Measurements from ENCODE around the gene SSR3.
"Not testable (repeated sequence)": the region's sequence is repeated elsewhere in the genome, so short reads cannot be mapped to it uniquely, and the experiment has no call there.

The SSR3 gene

DNA sequence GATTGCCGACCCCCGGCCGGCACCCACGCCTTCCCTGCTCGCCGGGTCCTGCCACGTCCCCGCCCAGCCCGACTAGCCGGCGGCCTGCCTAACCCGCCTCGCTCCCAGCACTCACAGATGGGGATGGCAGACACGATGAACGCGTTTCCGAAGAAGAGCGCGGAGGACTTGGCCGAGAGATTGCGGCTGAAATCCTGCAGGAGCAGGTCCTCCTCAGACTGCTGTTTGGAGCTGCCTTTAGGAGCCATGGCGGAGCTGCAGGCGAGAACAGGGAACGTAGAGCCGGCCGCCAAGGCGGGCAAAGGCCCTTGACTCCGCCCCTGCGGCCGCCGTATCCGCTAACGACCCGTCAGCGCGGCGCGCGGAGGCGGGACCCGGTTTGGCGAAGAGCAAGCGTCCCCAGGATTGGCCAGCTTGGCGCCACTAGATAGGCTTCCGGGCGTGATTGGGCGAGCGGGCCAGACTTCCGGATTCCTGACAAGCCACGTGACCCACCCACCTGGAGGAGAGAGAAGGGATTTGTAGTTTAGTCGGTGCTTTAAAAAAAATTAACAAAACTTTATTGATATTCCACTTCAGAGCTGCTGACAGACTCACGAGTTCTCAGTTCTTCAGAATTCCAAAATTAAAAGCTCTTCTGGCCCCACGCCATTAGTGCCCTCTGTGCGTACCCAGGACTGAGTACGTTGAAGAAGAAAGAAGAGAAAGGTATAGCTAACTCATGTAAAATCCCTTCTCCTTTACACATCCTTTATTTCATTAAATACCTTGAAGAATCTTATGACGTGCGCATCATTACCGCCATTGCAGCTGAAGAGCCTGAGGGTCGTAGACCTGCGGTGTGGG is at the start of gene SSR3:
TSS of gene SSR3 (minus strand) at position 276 of the 846 bp plus-strand sequence. CDS start at position 248, 28 bp downstream.
- in situ Hi-C loops (cut with MboI; ENCODE audit: low sequenced_read_pairs), result loop anchor here (25.0 kb wide), 1 partner anchor 257 kb away; no protein-coding TSS in a partner anchor

DNA sequence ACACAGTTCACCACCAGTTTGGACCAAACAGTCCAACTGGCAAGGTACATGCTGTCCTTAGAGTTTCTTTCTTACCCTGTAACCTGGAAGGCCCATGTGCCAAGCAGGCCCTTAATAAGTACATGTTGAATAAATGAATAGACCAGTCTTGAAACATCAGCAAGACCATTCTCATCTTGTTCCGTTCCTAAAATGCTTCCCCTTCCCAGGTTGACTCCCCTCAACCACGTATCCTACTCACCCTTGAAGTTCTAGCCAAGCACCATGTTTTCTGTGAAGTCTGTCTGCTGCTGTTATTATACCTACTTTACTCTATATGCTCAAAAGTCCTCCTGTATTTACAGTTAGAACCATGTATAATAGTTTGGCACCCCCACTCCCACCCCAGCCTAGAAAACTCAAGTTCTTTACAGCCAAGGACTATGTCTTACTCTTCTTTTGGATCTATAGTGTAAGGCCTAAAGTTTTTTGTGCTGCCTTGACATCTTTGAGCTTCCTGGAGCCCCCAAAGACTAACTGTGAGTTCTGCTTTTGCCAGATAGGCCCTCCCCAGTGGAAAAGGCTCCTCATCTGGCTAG is 49.2 kb upstream of the SSR3 start:
- in situ Hi-C loops (cut with MboI; ENCODE audit: low sequenced_read_pairs), result no loop called here

DNA sequence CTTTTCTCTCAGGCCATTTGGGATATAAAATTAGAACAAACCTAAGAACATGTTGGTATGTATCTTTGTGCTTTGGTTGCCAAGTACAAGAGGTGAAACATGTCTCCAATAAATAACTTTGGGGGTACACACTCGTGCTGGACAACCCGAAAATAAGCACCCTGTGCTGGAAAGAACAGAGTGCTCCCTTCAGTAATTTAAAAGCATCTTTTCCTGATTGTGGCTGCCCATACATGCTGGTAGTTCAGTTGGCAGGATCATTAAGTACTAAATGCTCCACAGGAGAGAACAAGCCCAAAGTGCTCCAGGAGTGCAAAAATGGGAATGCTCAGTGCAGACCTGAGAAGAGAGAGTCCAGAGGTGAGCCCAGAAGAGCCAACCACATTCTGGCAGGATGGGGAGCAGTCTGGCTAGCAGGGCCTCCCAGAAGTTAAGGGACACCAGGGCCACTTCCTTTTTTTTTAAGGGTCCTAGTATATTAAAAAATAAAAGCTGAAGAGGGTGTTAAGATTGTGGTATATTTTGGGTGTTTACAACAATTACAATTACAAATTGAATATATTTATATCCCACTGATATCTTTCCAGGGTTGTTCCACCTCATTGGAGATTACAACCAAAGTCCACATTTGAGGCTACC is 48.6 kb upstream of the SSR3 start:
- in situ Hi-C loops (cut with MboI; ENCODE audit: low sequenced_read_pairs), result no loop called here

DNA sequence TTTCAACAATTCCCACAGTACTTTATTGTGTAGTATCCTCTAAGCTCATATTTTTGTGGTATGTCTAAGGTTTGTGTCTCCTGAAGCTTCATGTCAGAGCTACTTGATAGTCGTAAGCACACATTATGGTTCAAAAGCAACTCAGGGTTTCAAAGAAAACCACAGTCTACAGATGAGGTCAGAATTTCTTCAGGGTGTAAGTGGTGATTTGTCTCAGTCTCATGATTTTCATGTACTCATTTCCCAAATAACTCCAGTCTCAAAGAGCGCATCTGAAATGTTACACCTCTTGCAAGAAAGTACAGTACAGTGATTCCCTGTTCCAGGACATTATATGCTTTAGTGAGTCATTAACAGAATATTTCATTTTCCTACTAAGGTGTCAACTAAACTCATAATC is 47.5 kb upstream of the SSR3 start:
- in situ Hi-C loops (cut with MboI; ENCODE audit: low sequenced_read_pairs), result no loop called here

DNA sequence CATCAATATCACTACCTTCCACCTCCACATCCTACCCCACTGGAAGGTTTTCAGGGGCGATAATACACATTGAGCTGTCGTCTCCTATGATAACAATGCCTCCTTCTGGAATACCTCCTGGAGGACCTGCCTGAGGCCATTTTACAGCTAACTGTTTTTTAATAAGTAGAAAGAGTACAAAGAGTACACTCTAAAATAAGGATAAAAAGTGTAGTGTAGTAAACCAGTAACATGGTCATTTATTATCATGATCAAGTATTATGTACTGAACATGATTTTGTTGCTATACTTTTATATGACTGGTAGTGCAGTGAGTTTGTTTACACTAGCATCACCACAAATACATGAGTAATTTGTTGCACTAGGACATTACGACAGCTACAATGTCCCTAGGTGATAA is 46.6 kb upstream of the SSR3 start:
- in situ Hi-C loops (cut with MboI; ENCODE audit: low sequenced_read_pairs), result no loop called here

DNA sequence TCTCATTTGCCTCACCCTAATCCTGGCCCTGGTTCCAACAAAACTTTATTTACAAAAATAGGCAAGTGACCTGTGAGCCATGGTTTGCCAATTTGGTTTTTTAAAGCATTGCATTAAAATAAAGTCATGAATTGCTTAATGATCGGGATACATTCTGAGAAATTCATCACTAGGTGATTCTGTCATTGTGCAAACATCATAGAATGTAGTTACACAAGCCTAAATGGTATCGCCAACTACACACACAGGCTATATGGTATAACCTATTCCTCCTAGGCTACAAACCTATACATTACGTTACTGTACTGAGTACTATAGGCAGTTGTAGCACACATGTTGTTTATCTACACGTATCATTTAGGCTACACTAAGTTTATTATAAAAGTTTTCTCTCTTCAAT is 45.9 kb upstream of the SSR3 start:
- in situ Hi-C loops (cut with MboI; ENCODE audit: low sequenced_read_pairs), result no loop called here

DNA sequence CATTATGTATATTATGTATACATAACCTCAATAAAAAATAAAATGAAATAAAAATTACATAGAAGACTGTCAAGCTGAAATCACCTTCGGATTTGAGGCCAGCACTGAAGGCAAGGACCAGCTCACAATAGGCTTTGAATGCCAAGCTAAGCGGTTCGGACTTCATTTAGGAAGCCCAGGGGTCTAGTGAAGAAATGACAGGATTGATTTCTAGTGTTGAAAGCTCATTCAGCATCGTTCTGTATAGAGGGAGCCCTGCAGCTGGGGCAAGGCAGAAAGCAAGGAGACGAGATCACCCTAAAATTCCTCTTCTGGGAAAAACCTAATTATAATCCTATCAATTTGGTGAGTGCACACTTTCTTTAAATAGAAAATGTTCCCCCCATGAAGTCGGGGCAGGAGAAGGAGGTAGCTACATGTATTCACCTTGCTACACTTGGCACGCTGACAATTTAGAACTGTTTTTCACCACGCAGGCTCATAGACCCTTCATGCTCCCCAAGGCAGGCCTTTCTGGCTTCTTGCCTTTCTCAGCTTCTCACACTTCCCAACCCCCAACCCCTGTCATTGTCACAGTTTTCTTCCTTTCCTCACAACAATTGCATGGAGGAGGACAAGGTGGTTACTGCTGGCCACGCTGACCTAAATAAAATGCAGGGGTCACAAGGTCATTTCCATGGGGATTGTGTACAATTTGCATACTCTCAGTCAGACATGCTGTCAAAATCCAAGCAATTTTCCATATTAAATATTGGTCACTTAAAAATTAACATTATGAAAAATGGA is 44.4 kb upstream of the SSR3 start:
- in situ Hi-C loops (cut with MboI; ENCODE audit: low sequenced_read_pairs), result no loop called here

DNA sequence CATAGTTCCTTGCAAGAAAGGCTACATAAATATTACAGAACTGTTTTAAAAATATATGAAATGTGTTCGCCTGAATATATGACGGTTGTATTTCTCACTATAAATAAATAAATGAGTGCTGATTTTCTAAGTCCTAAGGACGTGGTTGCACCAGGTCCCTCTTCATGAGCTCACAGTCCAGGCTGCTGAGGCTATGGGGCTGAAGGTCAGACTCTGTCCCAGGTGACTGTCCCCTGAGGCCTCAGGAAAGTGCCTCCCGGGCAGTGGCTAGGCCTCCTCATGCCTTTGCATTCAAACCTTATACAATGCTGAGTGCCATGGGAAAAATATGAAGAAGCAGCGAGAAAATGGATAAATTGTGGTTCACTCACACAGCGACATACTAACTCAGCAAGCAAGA is 43.5 kb upstream of the SSR3 start:
- in situ Hi-C loops (cut with MboI; ENCODE audit: low sequenced_read_pairs), result no loop called here

DNA sequence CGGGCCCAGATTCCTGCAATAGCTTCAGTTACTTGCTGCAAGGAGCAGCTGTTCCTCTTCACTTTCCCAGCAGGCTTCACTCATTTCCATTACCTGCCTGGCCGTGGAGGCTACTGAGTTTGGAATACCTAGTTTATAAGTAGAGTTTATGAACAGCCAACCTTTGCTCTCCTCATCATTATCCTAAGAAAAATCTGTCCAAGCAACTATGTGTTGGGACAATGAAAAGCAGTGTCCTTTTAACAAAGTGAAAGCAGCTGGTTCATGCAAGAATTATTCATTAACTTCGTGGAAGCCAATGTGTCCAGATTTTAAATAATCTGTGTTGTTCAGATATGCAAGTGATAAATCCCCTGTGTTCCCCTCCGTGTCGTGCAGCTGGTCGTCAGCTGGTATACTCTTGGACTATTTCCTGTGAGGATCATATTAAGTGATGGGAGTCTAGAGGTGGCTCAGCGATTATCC is 39.3 kb upstream of the SSR3 start:
- in situ Hi-C loops (cut with MboI; ENCODE audit: low sequenced_read_pairs), result no loop called here

DNA sequence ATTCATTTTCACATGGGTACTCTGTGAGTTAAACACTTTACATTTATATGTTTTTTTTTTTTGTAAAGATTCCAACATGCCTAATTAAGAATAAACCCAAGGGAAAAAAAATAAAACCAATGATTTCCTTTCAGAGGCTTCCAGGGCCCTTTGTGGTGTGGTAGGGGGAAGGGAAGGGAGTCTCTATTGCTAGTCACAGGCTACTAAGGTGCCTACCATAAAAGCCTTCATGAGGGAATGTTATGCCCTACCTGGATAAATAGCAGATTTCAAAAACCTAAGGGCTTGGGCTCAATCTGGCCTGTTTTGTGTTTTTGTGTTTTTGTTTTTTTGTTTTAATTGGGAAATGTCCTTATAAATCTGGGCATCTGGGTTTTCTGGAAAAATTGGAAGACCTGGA is 38.9 kb upstream of the SSR3 start:
- in situ Hi-C loops (cut with MboI; ENCODE audit: low sequenced_read_pairs), result no loop called here

DNA sequence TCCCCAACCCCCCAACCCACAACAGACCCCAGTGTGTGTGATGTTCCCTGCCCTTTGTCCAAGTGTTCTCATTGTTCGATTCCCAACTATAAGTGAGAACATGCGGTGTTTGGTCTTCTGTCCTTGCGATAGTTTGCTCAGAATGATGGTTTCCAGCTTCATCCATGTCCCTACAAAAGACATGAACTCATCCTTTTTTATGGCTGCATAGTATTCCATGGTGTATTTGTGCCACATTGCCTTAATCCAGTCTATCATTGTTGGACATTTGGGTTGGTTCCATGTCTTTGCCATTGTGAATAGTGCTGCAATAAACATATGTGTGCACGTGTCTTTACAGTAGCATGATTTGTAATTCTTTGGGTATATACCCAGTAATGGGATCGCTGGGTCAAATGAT is 34.9 kb upstream of the SSR3 start:
- in situ Hi-C loops (cut with MboI; ENCODE audit: low sequenced_read_pairs), result not testable (repeated sequence)

DNA sequence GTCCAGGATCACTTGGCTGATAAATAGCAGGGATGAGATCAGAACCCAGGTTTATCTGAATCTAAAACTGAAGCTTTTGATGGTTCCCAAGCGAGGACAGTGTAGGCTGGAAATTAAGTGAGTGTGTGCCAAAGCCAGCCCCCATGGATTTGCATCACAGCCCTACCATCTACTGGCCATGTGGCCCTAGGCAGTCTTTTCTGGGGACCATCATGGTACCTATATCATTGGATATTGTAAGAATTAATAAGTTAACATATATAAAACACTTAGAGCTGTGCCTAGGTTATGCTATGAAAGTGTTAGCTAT is 32.8 kb upstream of the SSR3 start:
- in situ Hi-C loops (cut with MboI; ENCODE audit: low sequenced_read_pairs), result no loop called here

DNA sequence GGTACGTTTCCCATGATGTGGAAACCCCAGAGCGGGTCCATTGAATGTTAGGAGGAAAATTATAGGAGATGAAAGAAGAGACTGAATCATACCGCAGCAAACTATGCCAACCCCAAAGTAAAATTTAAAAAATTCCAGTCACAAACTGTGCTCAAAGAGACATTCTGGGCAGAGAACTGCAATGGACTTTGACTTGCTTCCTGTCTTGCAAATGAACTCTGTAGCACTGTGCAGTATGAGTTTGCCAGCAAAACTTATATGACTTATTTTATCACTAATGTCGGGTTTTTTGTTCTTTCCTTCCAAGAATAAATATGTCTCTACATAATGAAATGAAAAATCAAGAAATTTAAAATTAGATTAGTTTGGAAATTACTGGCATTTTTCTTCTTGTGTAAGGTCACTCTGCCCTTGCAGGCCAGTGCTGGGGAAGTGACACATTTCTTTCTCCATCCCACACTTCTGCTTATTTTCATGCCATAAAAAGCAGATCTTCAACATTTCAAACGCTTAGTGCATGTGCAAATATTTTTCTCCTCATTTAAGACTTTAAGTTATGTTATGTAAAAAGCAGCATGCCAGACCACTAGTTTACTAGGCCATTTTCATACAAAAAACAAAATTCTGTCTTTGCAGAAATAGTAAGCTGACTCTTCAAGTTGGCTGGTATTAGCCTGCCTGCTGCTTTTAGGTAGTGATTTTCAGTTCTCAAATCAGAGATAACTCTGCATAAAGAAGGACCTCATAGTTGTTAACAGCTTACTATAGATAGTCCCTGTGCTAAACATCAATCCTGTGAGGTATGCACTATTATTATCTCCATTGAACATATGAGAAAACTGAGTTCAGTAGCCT is 32.2 kb upstream of the SSR3 start:
- in situ Hi-C loops (cut with MboI; ENCODE audit: low sequenced_read_pairs), result no loop called here

DNA sequence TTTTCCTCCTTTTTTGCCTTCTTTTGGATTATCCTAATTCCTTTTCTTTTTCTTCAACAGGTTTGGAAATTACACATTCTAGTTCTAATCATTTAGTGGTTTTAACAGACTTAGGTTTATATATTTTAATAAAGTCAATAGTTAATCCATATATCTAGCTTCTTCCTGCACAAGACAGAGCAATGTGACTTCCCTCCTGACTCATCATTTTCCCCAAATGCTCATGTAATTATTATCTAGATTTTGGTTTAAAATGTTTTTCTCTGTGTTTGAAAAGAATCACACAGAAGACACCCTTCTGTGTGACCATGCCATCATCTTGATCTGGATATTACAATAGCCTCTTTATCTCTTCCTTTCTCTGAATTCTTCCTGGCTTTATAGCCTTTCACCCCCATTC is 28.6 kb upstream of the SSR3 start:
- in situ Hi-C loops (cut with MboI; ENCODE audit: low sequenced_read_pairs), result no loop called here

DNA sequence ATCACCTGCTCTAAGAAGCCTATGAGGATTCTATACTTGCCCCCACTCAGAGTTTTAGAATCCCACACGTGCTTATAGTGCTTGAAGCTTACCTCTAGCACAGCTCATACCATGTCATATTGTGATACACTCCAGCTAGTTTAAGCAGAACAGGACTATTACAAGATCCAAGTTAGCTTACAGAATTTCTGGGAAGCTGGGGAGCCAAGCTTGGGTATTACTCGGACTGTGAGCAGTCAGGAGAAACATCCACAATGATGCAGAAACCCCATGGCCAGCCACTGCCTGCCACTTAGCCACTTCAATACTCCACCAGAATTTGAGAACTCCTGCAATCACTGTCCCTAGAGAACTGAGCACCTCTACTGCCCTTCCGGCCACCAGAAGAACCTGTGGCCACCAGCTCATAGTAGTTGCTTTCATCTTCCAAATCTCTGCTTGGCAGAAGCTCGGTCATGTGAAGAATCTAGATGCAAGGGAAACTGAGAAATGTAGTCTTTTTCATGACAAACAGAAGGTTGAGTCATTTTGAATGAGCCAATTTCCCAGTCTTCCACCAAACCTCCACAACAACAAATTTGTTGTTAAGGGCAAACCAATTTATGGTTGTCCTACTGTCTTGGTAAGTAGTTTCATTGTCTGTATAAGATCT is 27.7 kb upstream of the SSR3 start:
- in situ Hi-C loops (cut with MboI; ENCODE audit: low sequenced_read_pairs), result no loop called here

DNA sequence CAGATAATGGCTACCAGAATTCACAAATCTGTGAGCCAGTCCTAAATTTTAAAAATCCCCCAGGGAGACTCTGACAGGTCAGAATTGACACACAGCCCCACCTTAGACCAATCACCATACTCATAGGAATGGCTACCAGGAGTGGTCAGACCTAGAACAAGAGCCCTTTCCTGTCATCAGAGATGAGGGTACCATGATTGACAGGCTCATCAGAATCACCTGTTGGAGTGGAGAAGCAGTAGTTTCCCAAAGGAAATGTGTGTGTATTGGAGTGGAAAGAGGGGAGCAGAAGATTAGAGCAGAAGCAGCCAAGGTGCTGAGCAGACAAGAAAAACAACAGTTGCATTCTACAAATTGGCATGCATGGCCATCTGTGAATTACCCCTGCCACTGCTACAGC is 27.0 kb upstream of the SSR3 start:
- in situ Hi-C loops (cut with MboI; ENCODE audit: low sequenced_read_pairs), result no loop called here

DNA sequence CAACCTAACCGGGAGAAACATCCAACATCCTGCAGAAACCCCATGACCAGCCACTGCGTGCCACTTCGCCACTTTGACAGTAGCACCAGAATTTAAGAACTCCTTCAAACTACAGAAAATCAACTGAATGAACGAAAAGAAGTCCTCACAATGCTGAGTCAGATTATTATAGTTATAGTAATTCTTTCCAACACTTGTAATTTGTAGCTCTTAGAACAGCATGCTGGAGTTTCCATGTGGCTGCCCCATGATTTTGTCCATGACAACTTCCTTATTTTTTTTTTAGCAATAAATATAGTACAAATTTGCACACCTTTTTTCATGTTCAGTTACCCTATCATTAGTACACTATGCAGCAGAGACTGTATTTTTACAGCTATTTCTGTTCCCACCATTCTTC is 26.1 kb upstream of the SSR3 start:
- in situ Hi-C loops (cut with MboI; ENCODE audit: low sequenced_read_pairs), result no loop called here

DNA sequence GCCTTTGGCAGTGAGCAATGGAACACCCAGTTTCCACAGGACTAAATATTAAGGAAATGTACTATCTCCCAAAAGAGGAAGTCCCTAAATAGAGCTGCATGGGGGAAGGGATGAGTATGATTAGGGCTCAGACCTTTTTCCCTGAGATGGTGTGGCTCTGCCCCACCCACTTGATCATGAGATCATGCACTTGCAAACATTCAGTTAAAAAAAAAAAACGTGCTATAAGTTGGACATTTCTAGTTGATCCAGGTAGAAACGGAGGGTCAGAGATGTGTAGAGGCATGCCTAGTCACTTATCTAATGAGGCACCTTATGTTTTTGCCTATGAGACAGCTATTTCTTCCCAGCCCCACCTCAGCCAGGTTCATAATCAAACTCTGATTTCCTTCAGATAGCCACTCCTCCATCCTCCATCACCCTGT is 24.5 kb upstream of the SSR3 start:
- in situ Hi-C loops (cut with MboI; ENCODE audit: low sequenced_read_pairs), result no loop called here

DNA sequence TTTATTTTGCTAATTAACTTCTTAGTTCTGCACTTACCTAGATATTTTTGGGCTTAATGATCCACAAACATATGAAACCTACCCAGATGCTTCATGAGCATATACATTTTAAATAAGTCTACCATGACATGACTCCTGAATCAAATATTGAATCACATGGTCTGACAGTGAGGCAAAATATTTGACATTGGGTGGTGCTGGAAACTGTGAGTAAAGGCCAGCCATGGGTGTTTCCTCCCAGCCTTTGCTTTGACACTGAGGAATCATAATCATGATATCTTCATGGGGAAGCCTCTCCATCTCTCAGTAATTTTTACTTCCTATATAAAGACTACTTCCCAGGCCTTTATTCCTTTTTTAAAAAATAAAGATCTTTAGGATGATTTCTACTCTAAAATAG is 22.8 kb upstream of the SSR3 start:
- in situ Hi-C loops (cut with MboI; ENCODE audit: low sequenced_read_pairs), result no loop called here
